GM23338 (cell line): ENCODE results near the gene ULK4. TPM values are rescaled to one million over a fixed set of nuclear protein-coding genes. Genes with fewer than 3 reads are reported as not detected.

ENCODE experiments used
- ATAC-seq: fragments of 200-7000 bp; cut with Tn5 transposase; 3 replicates; pipeline ENCODE4 v1.9.1; 2020
- DNase-seq: peaks from one replicate; pipeline ENCODE4 v3.0.0-alpha.2; 2015; ENCODE audit warnings: low spot score
- H2AFZ ChIP-seq: fragments of 200-600 bp; sonication (generic); 2 replicates; pipeline ENCODE4 v1.8.0; 2016; ENCODE audit warnings: antibody characterized with exemption, mild to moderate bottlenecking, moderate library complexity
- H3F3A ChIP-seq: fragments of 200-600 bp; sonication (generic); replicated peaks from 2 replicates; pipeline ENCODE4 v1.8.0; 2017; ENCODE audit warnings: antibody characterized with exemption, mixed run types, low read depth
- H3K27ac ChIP-seq: fragments of 200-600 bp; sonication (generic); 2 replicates; pipeline ENCODE4 v1.6.1; 2016; ENCODE audit warnings: low read depth
- H3K27me3 ChIP-seq: fragments of 200-600 bp; sonication (generic); 2 replicates; pipeline ENCODE4 v1.8.0; 2016; ENCODE audit warnings: mild to moderate bottlenecking, mixed run types, moderate library complexity; ENCODE audit not compliant: insufficient read depth
- H3K36me3 ChIP-seq: fragments of 200-600 bp; sonication (generic); 2 replicates; pipeline ENCODE4 v1.8.0; 2016; ENCODE audit warnings: mild to moderate bottlenecking; ENCODE audit not compliant: insufficient read depth
- H3K4me1 ChIP-seq: fragments of 200-600 bp; sonication (generic); 2 replicates; pipeline ENCODE4 v1.8.0; 2016; ENCODE audit warnings: mild to moderate bottlenecking, moderate library complexity; ENCODE audit not compliant: insufficient read depth
- H3K4me2 ChIP-seq: fragments of 200-600 bp; sonication (generic); 2 replicates; pipeline ENCODE4 v1.7.1; 2017; ENCODE audit warnings: mixed run types
- H3K4me3 ChIP-seq: fragments of 200-600 bp; sonication (generic); 2 replicates; pipeline ENCODE4 v1.6.1; 2016; ENCODE audit warnings: mixed run types
- H3K79me2 ChIP-seq: fragments of 200-600 bp; sonication (generic); replicated peaks from 2 replicates; pipeline ENCODE4 v1.8.0; 2017; ENCODE audit warnings: mild to moderate bottlenecking; ENCODE audit not compliant: insufficient read depth
- H3K9me2 ChIP-seq: fragments of 200-600 bp; sonication (generic); 2 replicates; pipeline ENCODE4 v1.8.0; 2017; ENCODE audit not compliant: insufficient read depth
- H4K20me1 ChIP-seq: fragments of 200-600 bp; sonication (generic); replicated peaks from 2 replicates; pipeline ENCODE4 v1.8.0; 2017; ENCODE audit warnings: mild to moderate bottlenecking; ENCODE audit not compliant: insufficient read depth
- H3K27ac Mint-ChIP-seq: 2 replicates; pipeline ENCODE4 v1.8.0; 2020; ENCODE audit warnings: inconsistent platforms, mild to moderate bottlenecking, moderate library complexity, mixed read lengths
- H3K27me3 Mint-ChIP-seq: 3 replicates; pipeline ENCODE4 v1.8.0; 2022; ENCODE audit warnings: low read depth, mild to moderate bottlenecking, moderate library complexity, mixed read lengths, inconsistent platforms; ENCODE audit not compliant: insufficient read depth, poor library complexity
- H3K36me3 Mint-ChIP-seq: 3 replicates; pipeline ENCODE4 v1.8.0; 2021; ENCODE audit warnings: low read depth, mild to moderate bottlenecking, inconsistent platforms, moderate library complexity, mixed read lengths
- H3K4me1 Mint-ChIP-seq: 3 replicates; pipeline ENCODE4 v1.8.0; 2020; ENCODE audit warnings: mild to moderate bottlenecking, inconsistent platforms, mixed read lengths
- H3K4me3 Mint-ChIP-seq: 3 replicates; pipeline ENCODE4 v1.8.0; 2021; ENCODE audit warnings: moderate library complexity, mild to moderate bottlenecking, inconsistent platforms, mixed read lengths
- H3K9me3 Mint-ChIP-seq: 3 replicates; pipeline ENCODE4 v1.8.0; 2020; ENCODE audit warnings: moderate library complexity, mild to moderate bottlenecking, inconsistent platforms, mixed read lengths
- CTCF ChIP-seq, 2 experiments: fragments of 200-600 bp in 1 of 2; sonication (generic) in 1 of 2; conservative IDR thresholded peaks; 2 replicates each; pipeline versions ENCODE4 v1.5.1 to v1.6.1; 2016 to 2017; ENCODE audit warnings: antibody characterized with exemption in 2 of 2, low read depth in 2 of 2, mild to moderate bottlenecking in 2 of 2, moderate library complexity in 1 of 2
- ETS1 ChIP-seq: IDR thresholded peaks from 2 replicates; pipeline ENCODE4 v1.6.1; 2016; ENCODE audit warnings: antibody characterized with exemption
- JUNB ChIP-seq: IDR thresholded peaks from one replicate; pipeline ENCODE4 v1.6.1; 2016; ENCODE audit warnings: antibody characterized with exemption; ENCODE audit not compliant: unreplicated experiment
- NANOG ChIP-seq: IDR thresholded peaks from 2 replicates; pipeline ENCODE4 v1.6.1; 2016; ENCODE audit warnings: antibody characterized with exemption, borderline replicate concordance
- POLR2AphosphoS5 ChIP-seq: IDR thresholded peaks from 2 replicates; pipeline ENCODE4 v1.6.1; 2016; ENCODE audit warnings: antibody characterized with exemption, low read depth
- STAT1 ChIP-seq: IDR thresholded peaks from one replicate; pipeline ENCODE4 v1.6.1; 2016; ENCODE audit warnings: antibody characterized with exemption; ENCODE audit not compliant: unreplicated experiment
- ZNF114 ChIP-seq: fragments of 250-450 bp; sonication (Bioruptor Pico); IDR thresholded peaks from 2 replicates; pipeline ENCODE4 v1.5.0; 2020; ENCODE audit warnings: mild to moderate bottlenecking, moderate library complexity
- ZNF462 ChIP-seq: fragments of 250-450 bp; sonication (Bioruptor Pico); IDR thresholded peaks from 2 replicates; pipeline ENCODE4 v1.5.0; 2020; ENCODE audit warnings: mild to moderate bottlenecking, moderate library complexity
- polyA plus RNA-seq: library from polyadenylated mRNA; unstranded; fragments of >200 nt; fragmentation: Nextera tagmentation; extraction: Ambion mirVana; gene quantifications from 2 replicates; pipeline ENCODE4 v1.2.1, GENCODE V29; 2016
- total RNA-seq: library from RNA; depleted of rRNA; stranded (reverse); fragments of >200 nt; shearing (Covaris generic); gene quantifications from 2 replicates; pipeline ENCODE4 v1.2.3, GENCODE V29; 2014

The ULK4 gene
- total and polyA plus RNA-seq, 2 experiments from 2014 or later, result 20.8 to 41.4 TPM

GRCh38 chr3:41575724-41576123, 386.2 kb downstream of the ULK4 start (continued):
- TF ChIP-seq ZNF114 (CRISPR knock-in tag), result no peak
- no peak for TF ChIP-seq CTCF (conservative IDR thresholded peaks at IDR 0.05; ENCODE audit: low read depth in 2 of 2)

GRCh38 chr3:41574900-41575299, 387.0 kb downstream of the ULK4 start:
- Mint-ChIP-seq H3K27ac (peak overlapping the region; percentile 63; the same call in 1 of the 2 replicates), H3K27me3 (peaks cover 8% of the 10 kb centered on the region), H3K9me3 (no peaks in the 10 kb centered on the region), H3K4me3 (no peak overlapping the region), H3K4me1 (peaks cover 48% of the 10 kb centered on the region), H3K36me3 (peaks cover 5% of the 10 kb centered on the region; the same call in 2 of the 3 replicates)
- peaks cover 37% of the 10 kb centered on the region for H3K4me1 ChIP-seq
- H3K27ac ChIP-seq, result peak overlapping the region; percentile 62; the same call in 1 of the 2 replicates
- no peaks in the 10 kb centered on the region for H3K36me3 ChIP-seq
- H2AFZ ChIP-seq, result no peak overlapping the region
- no peak overlapping the region for H3K4me2 ChIP-seq
- no peak overlapping the region for H3K4me3 ChIP-seq
- no peaks in the 10 kb centered on the region for H3K79me2 ChIP-seq
- H3K27me3 ChIP-seq, result no peaks in the 10 kb centered on the region
- peak; percentile 58 for ATAC-seq
- TF ChIP-seq CTCF (conservative IDR thresholded peaks at IDR 0.05; ENCODE audit: low read depth in 2 of 2) (peak; percentile 56 to 64), ETS1 (no peak), POLR2AphosphoS5 (no peak), ZNF114 (CRISPR knock-in tag) (no peak), STAT1 (no peak)
- DNase-seq, result peak; percentile 57
- no peaks in the 10 kb centered on the region for H4K20me1 ChIP-seq
- no peaks in the 10 kb centered on the region for H3K9me2 ChIP-seq
- H3F3A ChIP-seq, result no peaks in the 10 kb centered on the region

GRCh38 chr3:41573591-41573990, 388.3 kb downstream of the ULK4 start:
- ATAC-seq, result no peak
- no peak overlapping the region for H3K4me3 Mint-ChIP-seq
- no peak for TF ChIP-seq JUNB
- no peak for TF ChIP-seq POLR2AphosphoS5
- TF ChIP-seq ZNF462, result no peak
- TF ChIP-seq NANOG, result no peak

More at GRCh38 chr3:41573591-41573990, 388.3 kb downstream of the ULK4 start:
- no peak overlapping the region for H3K4me3 ChIP-seq
- H3F3A ChIP-seq, result no peaks in the 10 kb centered on the region
- H2AFZ ChIP-seq, result no peak overlapping the region
- H3K4me2 ChIP-seq, result no peak overlapping the region
- no peaks in the 10 kb centered on the region for H3K79me2 ChIP-seq
- H3K27ac ChIP-seq, result no peak overlapping the region
- no peaks in the 10 kb centered on the region for H3K36me3 ChIP-seq
- Mint-ChIP-seq H3K27me3 (peaks cover 4% of the 10 kb centered on the region), H3K4me1 (peaks cover 50% of the 10 kb centered on the region), H3K9me3 (no peaks in the 10 kb centered on the region), H3K36me3 (no peaks in the 10 kb centered on the region), H3K27ac (no peak overlapping the region)
- peaks cover 43% of the 10 kb centered on the region for H3K4me1 ChIP-seq
- H3K27me3 ChIP-seq, result no peaks in the 10 kb centered on the region
- no peaks in the 10 kb centered on the region for H3K9me2 ChIP-seq
- H4K20me1 ChIP-seq, result no peaks in the 10 kb centered on the region
- no peak for DNase-seq
